Stimulated activated CD4-positive, alpha-beta T cell treated with anti-CD3 and anti-CD28 coated beads, Interleukin-15, amount 100 ng/mL, for 1 hour (primary cell): ENCODE data around the gene UNCX.
"Not testable (repeated sequence)": the region's sequence is repeated elsewhere in the genome, so short reads cannot be mapped to it uniquely, and the experiment has no call there.

Source experiments
- DNase-seq, 2 donors: peaks; one replicate each; pipeline ENCODE4 v3.0.0-alpha.2; 2020; ENCODE audit warnings: low read depth in 1 of 2, low spot score in 1 of 2

The UNCX gene

GRCh38 chr7:1274121-1274875 lies 41.6 kb downstream of the UNCX start:
- DNase-seq = no peak

- DNase-seq = no peak
Measured at GRCh38 chr7:1274876-1275375, 42.3 kb downstream of the UNCX start.

- DNase-seq = no peak
Measured at GRCh38 chr7:1275451-1276381, 43.0 kb downstream of the UNCX start.

- DNase-seq = no peak
Measured at GRCh38 chr7:1276626-1277175, 44.0 kb downstream of the UNCX start.

GRCh38 chr7:1278543-1278942 lies 45.9 kb downstream of the UNCX start:
- no peak for DNase-seq

- DNase-seq = no peak
Measured at GRCh38 chr7:1279041-1279440, 46.4 kb downstream of the UNCX start.

- DNase-seq = not testable (repeated sequence)
Measured at GRCh38 chr7:1279895-1280294, 47.2 kb downstream of the UNCX start.

GRCh38 chr7:1281068-1281467 lies 48.4 kb downstream of the UNCX start:
- no peak for DNase-seq

GRCh38 chr7:1282679-1283078 lies 50.0 kb downstream of the UNCX start:
- DNase-seq = no peak

GRCh38 chr7:1283337-1283736 lies 50.7 kb downstream of the UNCX start:
- DNase-seq = no peak

- no peak for DNase-seq
Measured at GRCh38 chr7:1283941-1284742, 51.5 kb downstream of the UNCX start.

GRCh38 chr7:1284743-1285458 lies 52.2 kb downstream of the UNCX start:
- DNase-seq = no peak

GRCh38 chr7:1285556-1286301 lies 53.1 kb downstream of the UNCX start:
- DNase-seq = no peak
